Calu3 (cell line): ENCODE results near the gene LDLR. TPM values are rescaled to one million over a fixed set of nuclear protein-coding genes. Genes with fewer than 3 reads are reported as not detected.
A peak's percentile ranks its signal among the peaks of the same experiment; 100 is the strongest.

ENCODE experiments used
- BruUV-seq: library from RNA; stranded (reverse); fragments of 400-500 nt; replicated peaks from 2 replicates; lab custom pipeline; 2021; lab: Mats Ljungman, UMichigan
- CTCF ChIA-PET: fragments of 300-600 bp; sonication (Branson Sonifier 250); formaldehyde crosslinking; loops from one replicate; lab custom pipeline; 2022; ENCODE audit warnings: antibody characterized with exemption; lab: Charles Lee
- DNase-seq: peaks from one replicate; pipeline ENCODE4 v3.0.0; 2022
- H3K27ac Mint-ChIP-seq: one replicate; pipeline ENCODE4 v1.8.0; 2022; ENCODE audit warnings: mixed read lengths; ENCODE audit not compliant: unreplicated experiment
- H3K27me3 Mint-ChIP-seq: one replicate; pipeline ENCODE4 v1.8.0; 2022; ENCODE audit warnings: mixed read lengths; ENCODE audit not compliant: unreplicated experiment
- H3K36me3 Mint-ChIP-seq: one replicate; pipeline ENCODE4 v1.8.0; 2022; ENCODE audit warnings: mild to moderate bottlenecking, moderate library complexity, mixed read lengths; ENCODE audit not compliant: insufficient read depth, unreplicated experiment
- H3K4me1 Mint-ChIP-seq: one replicate; pipeline ENCODE4 v1.8.0; 2022; ENCODE audit warnings: mild to moderate bottlenecking, low read depth, mixed read lengths; ENCODE audit not compliant: unreplicated experiment
- H3K4me3 Mint-ChIP-seq: one replicate; pipeline ENCODE4 v1.8.0; 2022; ENCODE audit warnings: mild to moderate bottlenecking, low read depth, moderate library complexity, mixed read lengths; ENCODE audit not compliant: unreplicated experiment
- H3K9me3 Mint-ChIP-seq: one replicate; pipeline ENCODE4 v1.8.0; 2022; ENCODE audit warnings: low read depth, mixed read lengths; ENCODE audit not compliant: unreplicated experiment
- CTCF ChIP-seq: fragments of 200-600 bp; IDR thresholded peaks from one replicate; pipeline ENCODE4 v1.8.0; 2022; ENCODE audit warnings: antibody characterized with exemption; ENCODE audit not compliant: unreplicated experiment
- intact Hi-C: fragments of 100-400 bp; cut with micrococcal nuclease; formaldehyde crosslinking; loops from one replicate; pipeline ENCODE4 v1.10.0; 2022; ENCODE audit not compliant: unreplicated experiment
- total RNA-seq: library from RNA; stranded (reverse); gene quantifications from 2 replicates; pipeline ENCODE4 v1.2.3, GENCODE V29; 2022

Gene LDLR
- total RNA-seq, 1 experiment from 2014 or later: 289 TPM

DNA sequence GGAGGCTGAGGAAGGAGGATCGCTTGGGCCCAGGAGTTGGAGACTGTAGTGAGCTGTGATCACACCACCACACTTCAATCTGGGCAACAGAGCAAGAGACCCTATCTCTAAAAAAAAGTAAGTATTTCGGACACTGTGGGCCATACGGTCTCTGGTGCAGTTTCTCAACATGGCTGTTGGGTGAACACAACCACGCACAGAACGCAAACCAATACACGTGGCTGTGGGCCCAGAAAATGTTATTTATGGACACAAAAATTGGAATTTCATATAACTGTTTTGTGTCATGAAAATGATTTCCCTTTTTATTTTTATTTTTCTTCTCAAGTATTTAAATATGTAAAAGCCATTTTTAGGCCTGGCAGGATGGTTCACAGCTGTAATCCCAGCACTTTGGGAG lies 19.5 kb downstream of the LDLR start:
- no peak for DNase-seq
- Mint-ChIP-seq H3K27ac (no peak overlapping the region), H3K4me1 (no peaks in the 10 kb centered on the region), H3K4me3 (no peak overlapping the region), H3K36me3 (peaks cover 97% of the 10 kb centered on the region), H3K9me3 (no peaks in the 10 kb centered on the region), H3K27me3 (no peaks in the 10 kb centered on the region)
- CTCF ChIA-PET: no interaction called here
- TF ChIP-seq CTCF: no peak
- BruUV-seq: TSS peak; percentile 7
- intact Hi-C loops: no loop called here

- peak overlapping the region; percentile 42 for H3K27ac Mint-ChIP-seq
Measured at GRCh38 chr19:11111117-11111770, 22.0 kb downstream of the LDLR start.

DNA sequence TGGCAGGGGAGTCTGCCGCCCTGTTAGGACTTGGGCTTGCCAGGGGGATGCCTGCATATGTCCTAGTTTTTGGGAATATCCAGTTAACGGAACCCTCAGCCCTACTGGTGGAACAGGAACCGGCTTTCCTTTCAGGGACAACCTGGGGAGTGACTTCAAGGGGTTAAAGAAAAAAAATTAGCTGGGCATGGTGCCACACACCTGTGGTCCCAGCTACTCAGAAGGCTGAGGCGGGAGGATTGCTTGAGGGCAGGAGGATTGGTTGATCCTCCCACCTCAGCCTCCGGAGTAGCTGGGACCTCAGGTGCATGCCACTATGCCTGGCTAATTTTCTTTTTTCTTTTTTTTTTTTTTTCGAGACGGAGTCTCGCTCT lies 22.5 kb downstream of the LDLR start:
- H3K4me1 Mint-ChIP-seq: no peaks in the 10 kb centered on the region
- H3K36me3 Mint-ChIP-seq: peaks cover 97% of the 10 kb centered on the region
- H3K9me3 Mint-ChIP-seq: no peaks in the 10 kb centered on the region
- H3K27ac Mint-ChIP-seq: peak overlapping the region; percentile 42
- H3K27me3 Mint-ChIP-seq: no peaks in the 10 kb centered on the region
- no peak for TF ChIP-seq CTCF
- no TSS peak for BruUV-seq
- intact Hi-C loops: no loop called here
- CTCF ChIA-PET: no interaction called here
- no peak for DNase-seq
- H3K4me3 Mint-ChIP-seq: no peak overlapping the region

More at GRCh38 chr19:11111117-11111770, 22.0 kb downstream of the LDLR start:
- no peak for DNase-seq
- Mint-ChIP-seq H3K9me3 (no peaks in the 10 kb centered on the region), H3K27me3 (no peaks in the 10 kb centered on the region), H3K4me3 (no peak overlapping the region), H3K4me1 (no peaks in the 10 kb centered on the region), H3K36me3 (peaks cover 97% of the 10 kb centered on the region)
- no peak for TF ChIP-seq CTCF
- intact Hi-C loops: no loop called here
- CTCF ChIA-PET: no interaction called here
- no TSS peak for BruUV-seq

DNA sequence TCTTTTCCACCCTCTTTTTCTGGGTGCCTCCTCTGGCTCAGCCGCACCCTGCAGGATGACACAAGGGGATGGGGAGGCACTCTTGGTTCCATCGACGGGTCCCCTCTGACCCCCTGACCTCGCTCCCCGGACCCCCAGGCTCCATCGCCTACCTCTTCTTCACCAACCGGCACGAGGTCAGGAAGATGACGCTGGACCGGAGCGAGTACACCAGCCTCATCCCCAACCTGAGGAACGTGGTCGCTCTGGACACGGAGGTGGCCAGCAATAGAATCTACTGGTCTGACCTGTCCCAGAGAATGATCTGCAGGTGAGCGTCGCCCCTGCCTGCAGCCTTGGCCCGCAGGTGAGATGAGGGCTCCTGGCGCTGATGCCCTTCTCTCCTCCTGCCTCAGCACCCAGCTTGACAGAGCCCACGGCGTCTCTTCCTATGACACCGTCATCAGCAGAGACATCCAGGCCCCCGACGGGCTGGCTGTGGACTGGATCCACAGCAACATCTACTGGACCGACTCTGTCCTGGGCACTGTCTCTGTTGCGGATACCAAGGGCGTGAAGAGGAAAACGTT lies 24.0 kb downstream of the LDLR start:
- no peak for DNase-seq
- H3K4me1 Mint-ChIP-seq: no peaks in the 10 kb centered on the region
- intact Hi-C loops: no loop called here
- H3K4me3 Mint-ChIP-seq: peak overlapping the region; percentile 24
- H3K9me3 Mint-ChIP-seq: no peaks in the 10 kb centered on the region
- no TSS peak for BruUV-seq
- CTCF ChIA-PET: no interaction called here
- TF ChIP-seq CTCF: no peak
- H3K27me3 Mint-ChIP-seq: no peaks in the 10 kb centered on the region
- peak overlapping the region; percentile 68 for H3K27ac Mint-ChIP-seq
- peaks cover 97% of the 10 kb centered on the region for H3K36me3 Mint-ChIP-seq
